NB4 (cell line): ENCODE data around the gene CHMP1B.

Experiments
- POLR2A ChIP-seq: IDR thresholded peaks from 2 replicates; pipeline ENCODE4 v1.6.1; 2011; ENCODE audit warnings: mild to moderate bottlenecking; ENCODE audit not compliant: insufficient read length; ENCODE audit errors: extremely low read depth
- TF ChIP-seq, protein P1 (sequence below): IDR thresholded peaks from one replicate; pipeline ENCODE4 v1.5.1; 2012; ENCODE audit warnings: low read depth, low read length

DNA sequence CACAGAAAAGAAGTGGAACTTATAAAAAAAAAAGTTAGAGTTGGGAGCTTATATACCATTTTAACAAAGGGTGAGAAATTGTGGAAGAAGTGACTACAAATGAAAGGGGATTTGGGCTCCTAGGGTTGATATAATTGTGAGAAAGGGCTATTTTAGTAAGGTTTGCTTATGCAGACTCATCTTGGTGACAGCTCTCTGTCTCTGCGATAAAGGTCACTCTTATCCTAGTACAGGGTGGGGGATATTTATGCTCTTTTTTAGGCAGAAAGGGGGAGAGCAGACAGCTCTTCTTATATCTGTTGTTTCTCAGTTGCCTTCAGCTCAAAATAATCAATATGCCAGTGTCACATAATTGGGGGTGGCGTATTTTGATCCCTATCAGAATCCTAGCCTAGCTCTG is 31.3 kb upstream of the CHMP1B start:
- TF ChIP-seq, protein P1, sequence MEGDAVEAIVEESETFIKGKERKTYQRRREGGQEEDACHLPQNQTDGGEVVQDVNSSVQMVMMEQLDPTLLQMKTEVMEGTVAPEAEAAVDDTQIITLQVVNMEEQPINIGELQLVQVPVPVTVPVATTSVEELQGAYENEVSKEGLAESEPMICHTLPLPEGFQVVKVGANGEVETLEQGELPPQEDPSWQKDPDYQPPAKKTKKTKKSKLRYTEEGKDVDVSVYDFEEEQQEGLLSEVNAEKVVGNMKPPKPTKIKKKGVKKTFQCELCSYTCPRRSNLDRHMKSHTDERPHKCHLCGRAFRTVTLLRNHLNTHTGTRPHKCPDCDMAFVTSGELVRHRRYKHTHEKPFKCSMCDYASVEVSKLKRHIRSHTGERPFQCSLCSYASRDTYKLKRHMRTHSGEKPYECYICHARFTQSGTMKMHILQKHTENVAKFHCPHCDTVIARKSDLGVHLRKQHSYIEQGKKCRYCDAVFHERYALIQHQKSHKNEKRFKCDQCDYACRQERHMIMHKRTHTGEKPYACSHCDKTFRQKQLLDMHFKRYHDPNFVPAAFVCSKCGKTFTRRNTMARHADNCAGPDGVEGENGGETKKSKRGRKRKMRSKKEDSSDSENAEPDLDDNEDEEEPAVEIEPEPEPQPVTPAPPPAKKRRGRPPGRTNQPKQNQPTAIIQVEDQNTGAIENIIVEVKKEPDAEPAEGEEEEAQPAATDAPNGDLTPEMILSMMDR = no peak
- no peak for TF ChIP-seq POLR2A
